GM12891 (cell line): ENCODE data around the gene NUTM2B.
"Not testable (repeated sequence)": the region's sequence is repeated elsewhere in the genome, so short reads cannot be mapped to it uniquely, and the experiment has no call there.

Experiments
- PAX5 ChIP-seq: IDR thresholded peaks from 2 replicates; pipeline ENCODE4 v1.6.1; 2011; ENCODE audit warnings: low read length, moderate library complexity, mild to moderate bottlenecking; ENCODE audit not compliant: insufficient read depth, severe bottlenecking
- POLR2A ChIP-seq: IDR thresholded peaks from 2 replicates; pipeline ENCODE4 v1.6.1; 2011; ENCODE audit warnings: low read depth, low read length, control low read depth
- POLR2AphosphoS5 ChIP-seq: IDR thresholded peaks from 2 replicates; pipeline ENCODE4 v1.6.1; 2011; ENCODE audit warnings: low read depth, low read length, control low read depth
- TAF1 ChIP-seq: IDR thresholded peaks from 2 replicates; pipeline ENCODE4 v1.6.1; 2011; ENCODE audit warnings: low read depth, low read length, control low read depth

GRCh38 chr10:79685044-79685685, 17.9 kb upstream of the NUTM2B start:
- TF ChIP-seq POLR2A, PAX5, TAF1, POLR2AphosphoS5: not testable (repeated sequence)
